ENCODE measurements around the gene TTF2. TPM values are rescaled to one million over a fixed set of nuclear protein-coding genes. Genes with fewer than 3 reads are reported as not detected.
"Not testable (repeated sequence)": the region's sequence is repeated elsewhere in the genome, so short reads cannot be mapped to it uniquely, and the experiment has no call there.

Gene TTF2
- total and polyA plus RNA-seq, 2 donors from 2014 or later = 4.1 to 19.0 TPM

GRCh38 chr1:117118137-117118536, 58.0 kb downstream of the TTF2 start:
- Histone ChIP-seq H3K27ac (ENCODE audit: low read depth in 2 of 2, low read length in 2 of 2) (no peak overlapping the region), H3K9me3 (ENCODE audit: control insufficient read depth in 2 of 3, insufficient read depth in 1 of 3, low read length in 3 of 3) (no peaks in the 10 kb centered on the region), H3K4me3 (ENCODE audit: low read length in 3 of 3) (no peak overlapping the region), H3K27me3 (ENCODE audit: control insufficient read depth, insufficient read depth, low read length) (no peaks in the 10 kb centered on the region), H3K36me3 (ENCODE audit: control insufficient read depth in 2 of 3, insufficient read depth in 3 of 3, low read length in 3 of 3) (peaks cover 0 to 4% (median 3%) of the 10 kb centered on the region in 3 donors), H3K4me1 (ENCODE audit: control insufficient read depth in 2 of 3, insufficient read depth in 2 of 3, low read depth in 1 of 3, low read length in 3 of 3) (peaks cover 2 to 8% (median 7%) of the 10 kb centered on the region in 3 donors), H3K9ac (ENCODE audit: low read length in 3 of 3) (no peak overlapping the region)
- no peak for TF ChIP-seq CTCF (IDR thresholded peaks at IDR 0.05; ENCODE audit: borderline replicate concordance, extremely low read depth, insufficient read depth)
- intact Hi-C loops (cut with DNase I) = no loop called here
- DNase-seq = peak in 1 of 5 donors; percentile 40
- no peak for FAIRE-seq

- H3K4me1 ChIP-seq (ENCODE audit: control insufficient read depth in 2 of 3, insufficient read depth in 2 of 3, low read depth in 1 of 3, low read length in 3 of 3); H3K27ac ChIP-seq (ENCODE audit: low read depth in 2 of 2, low read length in 2 of 2); H3K4me3 ChIP-seq (ENCODE audit: low read length in 3 of 3); FAIRE-seq; H3K36me3 ChIP-seq (ENCODE audit: control insufficient read depth in 2 of 3, insufficient read depth in 3 of 3, low read length in 3 of 3); H3K9me3 ChIP-seq (ENCODE audit: control insufficient read depth in 2 of 3, insufficient read depth in 1 of 3, low read length in 3 of 3); H3K27me3 ChIP-seq (ENCODE audit: control insufficient read depth, insufficient read depth, low read length); intact Hi-C loops (cut with DNase I); DNase-seq; H3K9ac ChIP-seq (ENCODE audit: low read length in 3 of 3): not testable (repeated sequence)
Observed at GRCh38 chr1:117119144-117119543, 59.0 kb downstream of the TTF2 start.

- intact Hi-C loops (cut with DNase I) = no loop called here
- TF ChIP-seq CTCF (IDR thresholded peaks at IDR 0.05; ENCODE audit: borderline replicate concordance, extremely low read depth, insufficient read depth) = no peak
- DNase-seq (peak in 4 of 5 donors; percentile 64 to 84 (median 70)), FAIRE-seq (no peak)
- Histone ChIP-seq H3K4me1 (ENCODE audit: control insufficient read depth in 2 of 3, insufficient read depth in 2 of 3, low read depth in 1 of 3, low read length in 3 of 3) (peaks cover 2 to 8% (median 7%) of the 10 kb centered on the region in 3 donors), H3K9ac (ENCODE audit: low read length in 3 of 3) (peak overlapping the region; percentile 45 to 96 (median 83)), H3K36me3 (ENCODE audit: control insufficient read depth in 2 of 3, insufficient read depth in 3 of 3, low read length in 3 of 3) (no peaks in the 10 kb centered on the region), H3K27me3 (ENCODE audit: control insufficient read depth, insufficient read depth, low read length) (no peaks in the 10 kb centered on the region), H3K27ac (ENCODE audit: low read depth in 2 of 2, low read length in 2 of 2) (peak overlapping the region in 1 of 2 donors; percentile 29), H3K4me3 (ENCODE audit: low read length in 3 of 3) (peak overlapping the region; percentile 72 to 96 (median 72)), H3K9me3 (ENCODE audit: control insufficient read depth in 2 of 3, insufficient read depth in 1 of 3, low read length in 3 of 3) (no peaks in the 10 kb centered on the region)
Observed at GRCh38 chr1:117120774-117121588, 60.9 kb downstream of the TTF2 start.

GRCh38 chr1:117121589-117122329, 61.6 kb downstream of the TTF2 start, which contains the start of gene TRIM45:
TRIM45 (minus strand) TSS chr1:117121749; CDS start chr1:117121201, 548 bp downstream.
- no peaks in the 10 kb centered on the region for H3K9me3 ChIP-seq (ENCODE audit: control insufficient read depth in 2 of 3, insufficient read depth in 1 of 3, low read length in 3 of 3)
- no peaks in the 10 kb centered on the region for H3K27me3 ChIP-seq (ENCODE audit: control insufficient read depth, insufficient read depth, low read length)
- TF ChIP-seq CTCF (IDR thresholded peaks at IDR 0.05; ENCODE audit: borderline replicate concordance, extremely low read depth, insufficient read depth) = peak; percentile 66
- no peaks in the 10 kb centered on the region for H3K36me3 ChIP-seq (ENCODE audit: control insufficient read depth in 2 of 3, insufficient read depth in 3 of 3, low read length in 3 of 3)
- peaks cover 2 to 8% (median 7%) of the 10 kb centered on the region in 3 donors for H3K4me1 ChIP-seq (ENCODE audit: control insufficient read depth in 2 of 3, insufficient read depth in 2 of 3, low read depth in 1 of 3, low read length in 3 of 3)
- H3K4me3 ChIP-seq (ENCODE audit: low read length in 3 of 3) = peak within 1 kb of the TSS; percentile 83 to 97 (median 96)
- peak within 1 kb of the TSS; percentile 82 to 90 for H3K27ac ChIP-seq (ENCODE audit: low read depth in 2 of 2, low read length in 2 of 2)
- intact Hi-C loops (cut with DNase I) = no loop called here
- H3K9ac ChIP-seq (ENCODE audit: low read length in 3 of 3) = peak within 1 kb of the TSS; percentile 83 to 96 (median 95)
- FAIRE-seq (no peak), DNase-seq (peak; percentile 98 to 99 (median 98))
